AG04449 (cell line): Measurements from ENCODE around the gene B4GALT1.
A peak's percentile ranks its signal among the peaks of the same experiment; 100 is the strongest.

Experiments used
- CTCF ChIA-PET: fragments of 350-600 bp; formaldehyde crosslinking; extraction: SDS; loops from one replicate; lab custom pipeline; 2021; ENCODE audit warnings: antibody characterized with exemption; lab: Yijun Ruan, JAX
- POLR2A ChIA-PET: fragments of 400-600, 350-600 bp; formaldehyde crosslinking; extraction: SDS; loops from one replicate; lab custom pipeline; 2020; ENCODE audit warnings: antibody characterized with exemption, inconsistent platforms; lab: Yijun Ruan, JAX
- DNase-seq: peaks from one replicate; pipeline ENCODE4 v3.0.0-alpha.2; 2010; ENCODE audit warnings: low read depth, low spot score
- H3K4me3 ChIP-seq: 2 replicates; pipeline ENCODE4 v1.5.1; 2011; ENCODE audit warnings: low read depth, mild to moderate bottlenecking, control low read depth, low read length
- TF ChIP-seq, protein P1 (sequence below): IDR thresholded peaks from one replicate; pipeline ENCODE4 v1.5.1; 2011; ENCODE audit warnings: mild to moderate bottlenecking, moderate library complexity, low read length, control low read depth, inconsistent platforms; ENCODE audit not compliant: insufficient read depth; ENCODE audit errors: missing control alignments

Gene B4GALT1

DNA sequence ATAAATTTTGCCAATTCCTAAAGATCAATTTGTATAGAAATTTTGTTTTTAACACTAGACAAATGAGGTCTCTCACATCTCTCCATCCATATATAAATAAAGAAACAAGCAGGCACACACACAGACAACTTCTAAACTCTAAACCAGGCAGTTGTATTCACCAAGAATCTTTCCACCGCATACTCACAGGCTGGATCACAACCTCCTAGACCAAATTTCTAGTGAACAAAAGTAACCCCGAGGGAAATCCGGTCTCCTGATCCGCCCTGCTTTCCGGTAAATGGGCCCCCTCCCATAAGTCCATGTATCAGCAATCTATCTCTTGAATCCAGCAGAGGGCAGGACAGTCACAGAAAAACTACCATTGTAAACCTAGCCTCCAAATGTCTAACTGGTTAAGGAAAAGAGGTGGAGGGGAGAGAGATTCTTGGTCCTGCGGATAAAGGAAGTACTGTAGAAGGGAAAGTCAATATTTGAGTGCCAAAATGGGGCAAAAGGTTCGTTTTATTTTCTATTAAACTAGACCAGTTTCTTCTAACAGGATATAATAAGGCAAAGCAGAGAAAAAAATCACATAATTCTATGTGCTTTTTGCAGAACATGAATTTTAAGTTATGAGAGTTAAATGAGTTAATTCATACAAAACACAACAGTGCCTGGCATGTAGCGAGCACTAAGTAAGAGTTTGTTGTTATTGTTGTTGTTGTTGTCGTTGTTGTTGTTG is 85.8 kb downstream of the B4GALT1 start:
- DNase-seq, result peak; percentile 36
- TF ChIP-seq, protein P1, sequence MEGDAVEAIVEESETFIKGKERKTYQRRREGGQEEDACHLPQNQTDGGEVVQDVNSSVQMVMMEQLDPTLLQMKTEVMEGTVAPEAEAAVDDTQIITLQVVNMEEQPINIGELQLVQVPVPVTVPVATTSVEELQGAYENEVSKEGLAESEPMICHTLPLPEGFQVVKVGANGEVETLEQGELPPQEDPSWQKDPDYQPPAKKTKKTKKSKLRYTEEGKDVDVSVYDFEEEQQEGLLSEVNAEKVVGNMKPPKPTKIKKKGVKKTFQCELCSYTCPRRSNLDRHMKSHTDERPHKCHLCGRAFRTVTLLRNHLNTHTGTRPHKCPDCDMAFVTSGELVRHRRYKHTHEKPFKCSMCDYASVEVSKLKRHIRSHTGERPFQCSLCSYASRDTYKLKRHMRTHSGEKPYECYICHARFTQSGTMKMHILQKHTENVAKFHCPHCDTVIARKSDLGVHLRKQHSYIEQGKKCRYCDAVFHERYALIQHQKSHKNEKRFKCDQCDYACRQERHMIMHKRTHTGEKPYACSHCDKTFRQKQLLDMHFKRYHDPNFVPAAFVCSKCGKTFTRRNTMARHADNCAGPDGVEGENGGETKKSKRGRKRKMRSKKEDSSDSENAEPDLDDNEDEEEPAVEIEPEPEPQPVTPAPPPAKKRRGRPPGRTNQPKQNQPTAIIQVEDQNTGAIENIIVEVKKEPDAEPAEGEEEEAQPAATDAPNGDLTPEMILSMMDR, result peak; percentile 59
- ChIA-PET POLR2A (no interaction called here), CTCF (interaction anchor here (0.6 to 6.8 kb wide), 12 partner anchors 14 to 156 kb away, joined by 3 to 149 read pairs (median 6); partner anchors contain the start of gene B4GALT1)
- H3K4me3 ChIP-seq, result peak overlapping the region; percentile 28

DNA sequence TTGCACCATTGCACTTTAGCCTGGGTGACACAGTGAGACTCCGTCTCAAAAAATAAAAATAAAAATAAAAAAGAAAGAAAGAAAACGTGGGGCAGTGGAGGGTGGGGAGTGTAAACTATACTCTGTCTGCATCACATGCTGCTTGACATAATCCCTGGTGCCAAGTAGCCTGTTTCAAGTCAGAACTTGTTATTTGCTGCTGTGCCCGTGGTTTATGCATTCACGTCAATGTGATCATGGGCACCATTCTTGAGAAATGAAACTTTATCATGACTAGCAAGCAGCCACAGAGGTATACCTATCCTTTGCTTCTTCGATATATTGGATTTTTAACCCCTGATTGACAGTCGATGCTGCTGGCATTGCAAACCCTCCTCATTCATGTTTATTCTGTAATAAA is 86.6 kb downstream of the B4GALT1 start:
- ChIA-PET POLR2A (no interaction called here), CTCF (interaction anchor here (0.6 to 6.8 kb wide), 14 partner anchors 13 to 176 kb away, joined by 3 to 149 read pairs (median 5); partner anchors contain the start of gene B4GALT1)
- no peak for DNase-seq
- TF ChIP-seq, protein P1, result no peak
- no peak overlapping the region for H3K4me3 ChIP-seq

DNA sequence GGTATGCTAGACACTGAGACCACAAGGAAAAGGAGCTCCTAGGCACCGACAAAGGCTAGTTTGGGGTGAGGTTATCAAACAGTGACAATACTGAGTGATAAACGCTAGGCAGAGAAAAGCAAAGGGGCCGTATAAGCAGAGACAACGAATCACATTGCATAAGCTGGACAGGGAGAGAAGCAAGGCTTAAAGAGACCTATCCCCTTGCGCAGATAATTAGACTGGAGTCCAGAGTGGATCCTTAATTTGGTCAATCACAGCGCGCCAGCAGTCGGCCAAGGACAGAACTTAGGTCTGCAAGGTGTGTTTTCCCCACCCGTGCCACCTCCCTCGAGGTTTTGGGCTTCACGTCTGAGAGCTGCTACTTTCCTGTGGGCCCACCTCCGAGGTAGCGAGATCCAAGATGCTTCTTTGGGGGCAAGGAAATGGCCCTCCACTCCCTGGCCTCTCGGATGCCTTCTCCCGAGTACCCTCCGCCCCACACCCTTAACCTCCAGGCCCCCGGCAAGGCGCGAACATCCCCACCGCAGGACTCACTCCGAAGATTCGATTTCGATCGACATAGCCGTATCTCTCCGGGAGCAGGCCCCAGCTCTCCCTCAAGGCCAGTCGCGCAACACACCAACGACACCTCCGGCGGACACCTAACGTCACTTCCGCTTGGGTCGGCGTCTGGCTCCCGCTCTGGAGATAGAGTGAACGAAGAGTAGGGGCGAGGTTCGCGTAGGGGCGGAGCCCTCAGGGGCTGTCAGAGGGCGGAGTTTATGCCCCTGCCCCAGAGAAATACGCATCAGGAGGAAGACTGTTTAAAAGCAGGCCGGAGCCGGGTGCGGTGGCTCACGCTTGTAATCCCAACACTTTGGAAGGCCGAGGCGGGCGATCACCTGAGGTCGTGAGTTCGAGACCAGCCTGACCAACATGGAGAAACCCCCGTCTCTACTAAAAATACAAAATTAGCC is 90.8 kb downstream of the B4GALT1 start, which contains the start of gene SMU1:
Gene SMU1, minus strand, starts transcription at position 629 of the 959 bp plus-strand sequence. Its CDS starts 66 bp downstream, at position 563.
- ChIA-PET CTCF (interaction anchor here (1.1 to 6.8 kb wide), 3 partner anchors 26 to 157 kb away, joined by 3 to 149 read pairs (median 4); no protein-coding TSS in a partner anchor), POLR2A (interaction anchor here (0.5 to 2.1 kb wide), 10 partner anchors 32 to 255 kb away, joined by 3 to 14 read pairs (median 4); partner anchors contain the start of genes BAG1, CHMP5 and DNAJA1)
- H3K4me3 ChIP-seq, result peak within 1 kb of the TSS; percentile 98
- DNase-seq, result peak; percentile 69
- TF ChIP-seq, protein P1, result no peak

DNA sequence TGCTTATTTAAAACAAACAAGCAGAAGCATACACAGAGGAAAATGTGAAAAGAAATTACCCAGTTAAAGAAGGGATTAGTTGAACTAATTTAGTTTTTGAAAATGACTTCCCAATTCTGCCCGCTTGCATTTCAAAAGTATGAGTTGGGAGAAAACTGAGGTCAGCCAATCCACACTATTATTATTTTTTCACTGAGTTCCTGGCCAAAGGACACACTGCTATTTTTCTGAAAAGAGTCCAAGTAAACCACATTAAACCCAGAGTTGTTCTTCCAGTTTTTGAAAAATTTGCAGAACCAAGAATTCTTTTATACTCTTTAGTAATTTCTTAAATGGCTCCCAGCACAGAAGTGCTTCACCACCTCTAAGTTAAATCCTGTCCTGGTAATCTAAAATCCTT is 98.1 kb downstream of the B4GALT1 start:
- TF ChIP-seq, protein P1, result no peak
- H3K4me3 ChIP-seq, result no peak overlapping the region
- DNase-seq, result no peak
- POLR2A ChIA-PET, result no interaction called here
- CTCF ChIA-PET, result interaction anchor here (1.4 kb wide), 1 partner anchor 8 kb away, joined by 5 read pairs; no protein-coding TSS in a partner anchor

DNA sequence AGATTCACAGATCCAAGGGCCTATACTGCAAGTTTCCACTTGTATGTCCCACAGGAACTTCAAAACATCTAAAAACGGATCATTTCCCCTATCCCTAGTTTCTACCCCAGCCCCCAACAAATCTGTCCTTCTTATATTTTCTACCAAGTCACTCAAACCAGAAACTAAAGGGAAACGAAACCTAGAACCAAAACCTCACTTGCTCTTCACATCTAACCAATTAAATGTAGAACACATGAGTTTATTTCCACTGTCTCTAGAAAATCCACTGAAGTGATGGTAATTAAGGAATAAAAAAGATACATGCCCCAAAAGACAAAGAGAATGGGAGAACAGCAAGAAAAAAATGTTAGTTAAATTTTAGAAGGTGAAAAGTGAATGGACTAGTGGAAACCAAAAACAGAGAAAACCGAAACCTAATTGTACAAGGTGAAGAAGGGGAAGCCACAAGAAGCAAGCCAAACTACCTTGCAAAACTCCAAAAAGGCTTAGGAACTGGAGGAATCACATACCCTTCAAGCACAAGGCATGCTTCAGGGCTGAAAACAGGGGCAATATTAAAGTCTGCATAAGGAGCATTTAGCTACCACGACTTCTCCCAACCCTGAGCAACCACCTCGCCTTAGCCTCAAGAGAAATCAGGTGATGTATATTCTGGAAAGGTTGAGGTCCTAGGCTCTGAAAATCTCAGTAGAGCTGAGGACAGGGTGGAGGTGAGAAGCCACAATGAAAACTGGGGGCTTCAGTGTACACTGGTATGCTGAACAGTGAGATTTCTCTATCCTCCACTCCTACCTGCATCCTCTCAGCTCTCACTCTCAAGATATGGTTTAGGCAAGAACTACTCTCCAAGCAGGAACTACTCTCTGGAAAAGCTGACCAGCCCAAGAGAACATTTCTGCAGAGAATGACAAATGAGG is 101.7 kb downstream of the B4GALT1 start:
- ChIA-PET CTCF (interaction anchor here (0.8 kb wide), 1 partner anchor 21 kb away, joined by 3 read pairs; no protein-coding TSS in a partner anchor), POLR2A (interaction anchor here (2.6 kb wide), 1 partner anchor 40 kb away, joined by 10 read pairs; the partner anchor contains the start of gene DNAJA1)
- no peak overlapping the region for H3K4me3 ChIP-seq
- DNase-seq, result no peak
- TF ChIP-seq, protein P1, result no peak
